Liver (tissue), 9 donors: ENCODE results near the gene IL1RAPL2. TPM values are rescaled to one million over a fixed set of nuclear protein-coding genes. Genes with fewer than 3 reads are reported as not detected.

Experiments used
- DNase-seq: peaks from one replicate; pipeline ENCODE4 v3.0.0-alpha.2; 2017; ENCODE audit warnings: low spot score
- H3K27ac ChIP-seq, 2 donors: one replicate each; pipeline ENCODE4 v1.7.0; 2013; ENCODE audit warnings: inconsistent platforms in 2 of 2, low read length in 2 of 2, control low read depth in 1 of 2, low read depth in 1 of 2, mild to moderate bottlenecking in 1 of 2
- H3K27me3 ChIP-seq, 4 donors: one replicate each; pipeline versions ENCODE4 v1.6.1 to v1.7.0; 2013; ENCODE audit warnings: low read length in 3 of 4, inconsistent platforms in 1 of 4, mild to moderate bottlenecking in 1 of 4, moderate library complexity in 1 of 4; ENCODE audit not compliant: control insufficient read depth in 4 of 4, insufficient read depth in 4 of 4
- H3K36me3 ChIP-seq, 4 donors: one replicate each; pipeline versions ENCODE4 v1.6.1 to v1.7.0; 2013; ENCODE audit warnings: low read length in 3 of 4, mild to moderate bottlenecking in 3 of 4, low read depth in 1 of 4, moderate library complexity in 1 of 4; ENCODE audit not compliant: control insufficient read depth in 4 of 4, insufficient read depth in 3 of 4
- H3K4me1 ChIP-seq, 4 donors: one replicate each; pipeline versions ENCODE4 v1.6.1 to v1.7.0; 2013; ENCODE audit warnings: low read length in 3 of 4, mild to moderate bottlenecking in 3 of 4, moderate library complexity in 1 of 4; ENCODE audit not compliant: control insufficient read depth in 4 of 4, insufficient read depth in 4 of 4
- H3K4me3 ChIP-seq, 3 donors: one replicate each; pipeline versions ENCODE4 v1.6.1 to v1.7.0; 2013; ENCODE audit warnings: low read length in 3 of 3, control low read depth in 1 of 3, low read depth in 1 of 3, mild to moderate bottlenecking in 1 of 3
- H3K9ac ChIP-seq, 2 donors: one replicate each; pipeline ENCODE4 v1.7.0; 2013; ENCODE audit warnings: low read length in 2 of 2, mild to moderate bottlenecking in 2 of 2, moderate library complexity in 2 of 2, control low read depth in 1 of 2, low read depth in 1 of 2
- H3K9me3 ChIP-seq, 4 donors: one replicate each; pipeline versions ENCODE4 v1.6.1 to v1.7.0; 2013; ENCODE audit warnings: low read length in 3 of 4; ENCODE audit not compliant: control insufficient read depth in 4 of 4
- ATF3 ChIP-seq: IDR thresholded peaks from 2 replicates; pipeline ENCODE4 v1.6.1; 2016; ENCODE audit warnings: antibody characterized with exemption
- EGR1 ChIP-seq, 2 donors: IDR thresholded peaks; 2 replicates each; pipeline ENCODE4 v1.6.1; 2016 to 2018; ENCODE audit warnings: antibody characterized with exemption in 2 of 2, low read depth in 2 of 2
- FOXA1 ChIP-seq: IDR thresholded peaks from 2 replicates; pipeline ENCODE4 v1.6.1; 2016; ENCODE audit warnings: antibody characterized with exemption
- GABPA ChIP-seq, 2 donors: IDR thresholded peaks in 1 of 2; conservative IDR thresholded peaks in 1 of 2; 2 replicates each; pipeline ENCODE4 v1.6.1; 2016; ENCODE audit warnings: antibody characterized with exemption in 2 of 2, mild to moderate bottlenecking in 1 of 2, moderate library complexity in 1 of 2
- HNF4A ChIP-seq, 2 donors: conservative IDR thresholded peaks; 2 replicates each; pipeline ENCODE4 v1.6.1; 2016; ENCODE audit warnings: antibody characterized with exemption in 2 of 2, mild to moderate bottlenecking in 2 of 2
- MAX ChIP-seq: IDR thresholded peaks from 2 replicates; pipeline ENCODE4 v1.6.1; 2016; ENCODE audit warnings: antibody characterized with exemption
- NR2F2 ChIP-seq: IDR thresholded peaks from 2 replicates; pipeline ENCODE4 v1.6.1; 2016; ENCODE audit warnings: antibody characterized with exemption
- RAD21 ChIP-seq, 2 donors: IDR thresholded peaks; 2 replicates each; pipeline ENCODE4 v1.6.1; 2016; ENCODE audit warnings: antibody characterized with exemption in 2 of 2, mild to moderate bottlenecking in 2 of 2
- REST ChIP-seq: IDR thresholded peaks from 2 replicates; pipeline ENCODE4 v1.6.1; 2016; ENCODE audit warnings: antibody characterized with exemption, mild to moderate bottlenecking
- RXRA ChIP-seq, 2 donors: IDR thresholded peaks; 2 replicates each; pipeline ENCODE4 v1.6.1; 2017 to 2018; ENCODE audit warnings: antibody characterized with exemption in 2 of 2, mild to moderate bottlenecking in 1 of 2
- SP1 ChIP-seq: IDR thresholded peaks from 2 replicates; pipeline ENCODE4 v1.6.1; 2018; ENCODE audit warnings: antibody characterized with exemption, mild to moderate bottlenecking
- TAF1 ChIP-seq: conservative IDR thresholded peaks from 2 replicates; pipeline ENCODE4 v1.6.1; 2016; ENCODE audit warnings: antibody characterized with exemption, mild to moderate bottlenecking
- YY1 ChIP-seq: IDR thresholded peaks from 2 replicates; pipeline ENCODE4 v1.6.1; 2016; ENCODE audit warnings: antibody characterized with exemption, mild to moderate bottlenecking
- ZBTB33 ChIP-seq: IDR thresholded peaks from 2 replicates; pipeline ENCODE4 v1.6.1; 2016; ENCODE audit warnings: antibody characterized with exemption
- WGBS: extraction: QIAGEN DNeasy Blood & Tissue Kit; methylation state at CpG from one replicate; pipeline ENCODE4 v1.1.7; 2013; 5-methylcytosine and 5-hydroxymethylcytosine counted together
- polyA plus RNA-seq, 2 donors: library from polyadenylated mRNA; stranded (reverse) in 1 of 2; unstranded in 1 of 2; fragments of 200-250 nt in 1 of 2; fragments of >200 nt in 1 of 2; fragmentation: Nextera tagmentation in 1 of 2; extraction: Ambion mirVana in 1 of 2; gene quantifications; one replicate each; pipeline versions ENCODE4 v1.2.1 to v1.2.3, GENCODE V29; 2013 to 2015
- total RNA-seq, 2 donors: library from RNA; depleted of rRNA; stranded (reverse); fragments of >200 nt; gene quantifications; one replicate each; pipeline ENCODE4 v1.2.3, GENCODE V29; 2014
- donor health status: healthy.
- donor health status: healthy.
- donor health status: healthy.
- donor health status: healthy.
- donor health status: healthy.

The IL1RAPL2 gene
- total and polyA plus RNA-seq, 4 donors = 0.20 to 1.6 (median 0.91) TPM

GRCh38 chrX:105297041-105297440 is 731.0 kb downstream of the IL1RAPL2 start:
- TF ChIP-seq ATF3 = no peak
- no peak for TF ChIP-seq FOXA1
- no peak for TF ChIP-seq NR2F2
- no peak for TF ChIP-seq EGR1 (IDR thresholded peaks at IDR 0.05; ENCODE audit: low read depth in 2 of 2)
- no peak for TF ChIP-seq SP1
- TF ChIP-seq HNF4A (conservative IDR thresholded peaks at IDR 0.05) = no peak
- no peak for TF ChIP-seq GABPA (IDR thresholded peaks at IDR 0.05 in 1 of 2, conservative IDR thresholded peaks at IDR 0.05 in 1 of 2)
- no peak for TF ChIP-seq MAX

GRCh38 chrX:105299286-105299685 is 733.3 kb downstream of the IL1RAPL2 start:
- Histone ChIP-seq H3K27ac (no peak overlapping the region), H3K4me1 (no peaks in the 10 kb centered on the region), H3K4me3 (no peak overlapping the region), H3K36me3 (no peaks in the 10 kb centered on the region), H3K9me3 (no peaks in the 10 kb centered on the region), H3K9ac (no peak overlapping the region), H3K27me3 (peaks cover 0 to 2% (median 0%) of the 10 kb centered on the region in 4 donors)
- DNase-seq = no peak
- TF ChIP-seq ATF3 = no peak
- TF ChIP-seq NR2F2 = no peak
- TF ChIP-seq ZBTB33 = no peak
- TF ChIP-seq MAX = no peak
- TF ChIP-seq HNF4A (conservative IDR thresholded peaks at IDR 0.05) = no peak
- TF ChIP-seq REST = no peak
- no peak for TF ChIP-seq YY1
- TF ChIP-seq RAD21 (IDR thresholded peaks at IDR 0.05) = no peak
- TF ChIP-seq RXRA (IDR thresholded peaks at IDR 0.05) = no peak
- TF ChIP-seq FOXA1 = no peak
- TF ChIP-seq TAF1 = no peak
- WGBS = 84% methylated on average over 1 of the region's 1 CpG

More at GRCh38 chrX:105297041-105297440, 731.0 kb downstream of the IL1RAPL2 start:
- H3K9ac ChIP-seq = no peak overlapping the region
- H3K27ac ChIP-seq = no peak overlapping the region
- WGBS = 90% methylated on average over 3 of the region's 3 CpGs
- H3K36me3 ChIP-seq = no peaks in the 10 kb centered on the region
- no peaks in the 10 kb centered on the region for H3K9me3 ChIP-seq
- no peak for DNase-seq
- no peak overlapping the region for H3K4me3 ChIP-seq
- H3K4me1 ChIP-seq = no peaks in the 10 kb centered on the region
- H3K27me3 ChIP-seq = peaks cover 0 to 2% (median 0%) of the 10 kb centered on the region in 4 donors
